ENCODE measurements around the gene GNA14.

GNA14 gene

GRCh38 chr9:77384406-77384805 lies 263.7 kb downstream of the GNA14 start:
- DNase-seq: no peak

- no peak for DNase-seq
Observed at GRCh38 chr9:77375956-77376532, 272.1 kb downstream of the GNA14 start.

DNA sequence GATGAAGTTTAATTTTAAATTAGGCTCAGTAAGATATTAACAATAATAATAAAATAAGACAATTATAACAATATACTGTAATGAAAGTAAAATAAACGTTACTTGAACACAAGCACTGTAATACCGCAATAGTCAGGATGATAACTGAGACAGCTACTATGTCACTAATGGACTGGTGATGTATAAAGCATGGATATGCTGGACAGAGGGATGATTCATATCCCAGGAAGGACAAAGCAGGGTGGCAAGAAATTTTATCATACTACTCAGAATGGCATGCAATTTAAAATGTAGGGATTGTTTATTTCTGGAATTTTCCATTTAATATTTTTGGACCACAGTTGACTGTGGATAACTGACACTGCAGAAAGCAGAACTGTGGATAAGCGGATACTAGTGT lies 273.9 kb downstream of the GNA14 start:
- no peak for DNase-seq
